B cell (primary cell): ENCODE measurements around the gene PPAN. TPM values are rescaled to one million over a fixed set of nuclear protein-coding genes. Genes with fewer than 3 reads are reported as not detected.
A peak's percentile ranks its signal among the peaks of the same experiment; 100 is the strongest.

Experiments used
- ATAC-seq: fragments of 200-7000 bp; cut with Tn5 transposase; one replicate; pipeline ENCODE4 v1.10.0; 2021; ENCODE audit warnings: low read depth, mild to moderate bottlenecking, moderate number of reproducible peaks, moderate library complexity
- CTCF ChIA-PET: fragments of 350-600 bp; sonication (Branson Sonifier 250); formaldehyde crosslinking; loops from one replicate; lab custom pipeline; 2021; ENCODE audit warnings: antibody characterized with exemption, inconsistent platforms; lab: Charles Lee
- POLR2A ChIA-PET: fragments of 350-600 bp; sonication (Branson Sonifier 250); formaldehyde crosslinking; loops from one replicate; lab custom pipeline; 2021; ENCODE audit warnings: antibody characterized with exemption; lab: Charles Lee
- DNase-seq: peaks from one replicate; pipeline ENCODE4 v3.0.0; 2013
- H2AFZ ChIP-seq: 2 replicates; pipeline ENCODE4 v1.6.1; 2012; ENCODE audit warnings: mild to moderate bottlenecking, low read depth, low read length; ENCODE audit not compliant: insufficient read depth, poor library complexity, severe bottlenecking
- H3K27ac ChIP-seq, 2 donors: 1 replicate in 1 of 2; 2 replicates in 1 of 2; pipeline ENCODE4 v1.5.1; 2012 to 2013; ENCODE audit warnings: low read length in 2 of 2, mild to moderate bottlenecking in 2 of 2, moderate library complexity in 1 of 2
- H3K27me3 ChIP-seq, 4 experiments: fragments of 200-600 bp in 1 of 4; sonication (generic) in 1 of 4; replicated peaks in 1 of 4; 1 replicate in 2 of 4; 2 replicates in 2 of 4; pipeline versions ENCODE4 v1.6.1 to v1.7.0; 2013 to 2016; ENCODE audit warnings: low read length in 3 of 4, mild to moderate bottlenecking in 2 of 4, mixed read lengths in 1 of 4, moderate library complexity in 1 of 4; ENCODE audit not compliant: insufficient read depth in 4 of 4, control insufficient read depth in 3 of 4; ENCODE audit errors: control extremely low read depth in 1 of 4
- H3K36me3 ChIP-seq, 2 experiments: replicated peaks in 1 of 2; 1 replicate in 1 of 2; 2 replicates in 1 of 2; pipeline versions ENCODE4 v1.6.1 to v1.7.1; 2013; ENCODE audit warnings: low read length in 1 of 2; ENCODE audit not compliant: insufficient read depth in 2 of 2, control insufficient read depth in 1 of 2; ENCODE audit errors: control extremely low read depth in 1 of 2, extremely low read depth in 1 of 2
- H3K4me1 ChIP-seq, 2 donors: fragments of 200-600 bp in 1 of 2; sonication (generic) in 1 of 2; 1 replicate in 1 of 2; 2 replicates in 1 of 2; pipeline versions ENCODE4 v1.5.1 to v1.6.1; 2013 to 2017; ENCODE audit warnings: low read length in 2 of 2; ENCODE audit not compliant: control insufficient read depth in 2 of 2, insufficient read depth in 2 of 2
- H3K4me2 ChIP-seq: replicated peaks from 2 replicates; pipeline ENCODE3; 2012; ENCODE audit warnings: mild to moderate bottlenecking, low read depth, low read length; ENCODE audit not compliant: poor library complexity, severe bottlenecking
- H3K4me3 ChIP-seq, 5 experiments: fragments of 200-600 bp in 1 of 5; sonication (generic) in 1 of 5; 1 replicate in 3 of 5; 2 replicates in 2 of 5; pipeline versions ENCODE4 v1.5.1 to v1.7.0; 2011 to 2016; ENCODE audit warnings: low read length in 4 of 5, mild to moderate bottlenecking in 4 of 5, low read depth in 2 of 5, control low read depth in 1 of 5, moderate library complexity in 1 of 5; ENCODE audit not compliant: insufficient read depth in 1 of 5; ENCODE audit errors: control extremely low read depth in 1 of 5, extremely low read depth in 1 of 5
- H3K79me2 ChIP-seq: fragments of 200-600 bp; sonication (generic); one replicate; pipeline ENCODE4 v1.6.0; 2016; ENCODE audit warnings: low read length; ENCODE audit not compliant: control insufficient read depth, insufficient read depth
- H3K9ac ChIP-seq: fragments of 200-600 bp; sonication (generic); 2 replicates; pipeline ENCODE4 v1.6.1; 2017; ENCODE audit warnings: mild to moderate bottlenecking, low read length, moderate library complexity
- H3K9me3 ChIP-seq, 3 donors: one replicate each; pipeline versions ENCODE4 v1.6.1 to v1.7.1; 2013; ENCODE audit warnings: low read length in 2 of 3; ENCODE audit not compliant: control insufficient read depth in 2 of 3, insufficient read depth in 1 of 3; ENCODE audit errors: control extremely low read depth in 1 of 3
- H4K20me1 ChIP-seq: 2 replicates; pipeline ENCODE4 v1.6.0; 2012; ENCODE audit warnings: mild to moderate bottlenecking, low read length; ENCODE audit not compliant: insufficient read depth, control insufficient read depth, poor library complexity, severe bottlenecking
- H3K27ac Mint-ChIP-seq: one replicate; pipeline ENCODE4 v1.8.0; 2021; ENCODE audit warnings: mixed read lengths
- H3K27me3 Mint-ChIP-seq: one replicate; pipeline ENCODE4 v1.8.0; 2021; ENCODE audit warnings: mixed read lengths
- H3K4me1 Mint-ChIP-seq: one replicate; pipeline ENCODE4 v1.8.0; 2021; ENCODE audit warnings: mixed read lengths
- H3K4me3 Mint-ChIP-seq: one replicate; pipeline ENCODE4 v1.8.0; 2021; ENCODE audit warnings: mixed read lengths
- H3K9me3 Mint-ChIP-seq: one replicate; pipeline ENCODE4 v1.8.0; 2022; ENCODE audit warnings: mixed read lengths; ENCODE audit not compliant: insufficient read depth
- CTCF ChIP-seq: fragments of 200-600 bp; IDR thresholded peaks from one replicate; pipeline ENCODE4 v1.8.0; 2022; ENCODE audit warnings: antibody characterized with exemption, mild to moderate bottlenecking
- EZH2 ChIP-seq: IDR thresholded peaks from 2 replicates; pipeline ENCODE4 v1.6.1; 2012; ENCODE audit warnings: borderline replicate concordance, low read depth, mild to moderate bottlenecking, moderate library complexity, low read length; ENCODE audit not compliant: insufficient read depth, poor library complexity, severe bottlenecking
- WGBS: methylation state at CpG from one replicate; pipeline ENCODE4 v1.1.5; 2013; ENCODE audit warnings: missing lambda C conversion rate; ENCODE audit not compliant: insufficient coverage; 5-methylcytosine and 5-hydroxymethylcytosine counted together
- intact Hi-C: fragments of 100-400 bp; cut with micrococcal nuclease; formaldehyde crosslinking; loops from one replicate; pipeline ENCODE4 v1.10.0; 2022
- polyA plus RNA-seq: library from polyadenylated mRNA; depleted of rRNA; stranded (reverse); fragments of >200 nt; gene quantifications from 2 replicates; pipeline ENCODE4 v1.2.3, GENCODE V29; 2012
- total RNA-seq, 2 donors: library from RNA; stranded (reverse); fragments of 120-200 nt in 1 of 2; gene quantifications; 1 replicate in 1 of 2; 2 replicates in 1 of 2; pipeline versions ENCODE4 v1.2.3 to v1.2.4, GENCODE V29; 2013 to 2022

PPAN gene
- total and polyA plus RNA-seq, 2 donors (not counting 1 experiment from before 2014, with no cell fraction given): 42.2 to 88.0 TPM

- H3K9ac ChIP-seq: no peak overlapping the region
- no peak for ATAC-seq
- H4K20me1 ChIP-seq: peaks cover 71% of the 10 kb centered on the region
- Mint-ChIP-seq H3K9me3 (no peaks in the 10 kb centered on the region), H3K4me3 (peak overlapping the region; percentile 44), H3K27me3 (no peaks in the 10 kb centered on the region), H3K4me1 (peaks cover 41% of the 10 kb centered on the region), H3K27ac (peak overlapping the region; percentile 32)
- H3K79me2 ChIP-seq: peaks cover 33% of the 10 kb centered on the region
- intact Hi-C loops: no loop called here
- peaks cover 0 to 37% of the 10 kb centered on the region in 2 experiments for H3K36me3 ChIP-seq
- no peak overlapping the region for H2AFZ ChIP-seq
- peaks cover 0 to 6% (median 0%) of the 10 kb centered on the region in 3 donors for H3K9me3 ChIP-seq
- no peak for TF ChIP-seq EZH2
- no peak for TF ChIP-seq CTCF
- H3K4me1 ChIP-seq: peaks cover 31 to 37% of the 10 kb centered on the region in 2 donors
- ChIA-PET CTCF (interaction anchor here (0.5 to 15.9 kb wide), 5 partner anchors 14 to 184 kb away, joined by 3 to 263 read pairs (median 3); partner anchors contain the start of genes ANGPTL6 and PPAN), POLR2A (interaction anchor here (0.6 to 6.6 kb wide), 3 partner anchors 15 to 316 kb away, joined by 3 to 62 read pairs (median 3); partner anchors contain the start of gene ANGPTL6)
- no peak overlapping the region for H3K4me3 ChIP-seq
- no peak overlapping the region for H3K27ac ChIP-seq
- 93% methylated on average over 35 of the region's 35 CpGs for WGBS
- no peaks in the 10 kb centered on the region for H3K27me3 ChIP-seq
- no peak for DNase-seq
- H3K4me2 ChIP-seq: no peak overlapping the region
These were observed 10.1 kb downstream of the PPAN start for GRCh38 chr19:10116085-10116865.
